ENCODE results near the gene FYB1. TPM values are rescaled to one million over a fixed set of nuclear protein-coding genes. Genes with fewer than 3 reads are reported as not detected.
A peak's percentile ranks its signal among the peaks of the same experiment; 100 is the strongest.

FYB1 gene
- total and polyA plus RNA-seq, 2 experiments from 2014 or later = not detected

DNA sequence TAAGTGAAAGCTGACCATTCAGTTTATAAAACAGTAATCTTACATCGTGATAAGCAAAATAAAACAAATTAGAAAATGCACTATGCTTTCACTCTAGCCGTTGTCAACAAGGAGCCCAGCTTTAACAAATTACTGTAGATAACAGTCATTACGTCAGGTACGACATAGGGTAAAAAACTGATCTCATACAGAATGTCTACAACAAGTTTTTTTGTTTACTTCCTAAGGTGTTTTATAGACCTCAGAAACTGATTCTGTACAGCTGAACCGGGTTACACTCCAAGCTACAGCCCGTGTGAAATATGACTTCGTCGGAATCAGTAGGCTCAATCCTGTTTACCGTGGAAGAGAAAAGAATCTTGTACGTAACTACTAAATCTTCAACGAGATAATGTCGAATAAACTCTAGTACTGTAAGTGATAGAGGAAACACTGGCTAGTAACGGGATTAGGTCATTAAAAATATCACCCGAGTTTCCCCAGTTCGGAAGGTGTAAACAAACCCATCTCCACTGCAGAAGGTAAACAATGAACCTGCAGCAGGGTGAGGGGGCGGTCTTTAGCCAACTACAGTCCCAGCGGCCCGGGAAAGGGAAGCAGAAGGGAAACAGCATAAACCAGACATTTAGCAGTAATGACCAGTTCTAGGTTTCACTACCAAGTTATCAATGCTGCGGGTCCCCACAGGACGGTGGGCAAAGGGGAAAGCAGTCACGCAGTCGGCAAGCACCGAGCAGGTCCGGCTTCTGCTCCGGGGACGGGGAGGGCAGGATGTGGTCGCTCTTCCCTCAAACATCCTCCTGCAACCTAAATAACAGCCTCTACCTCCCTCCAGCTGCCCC is 146.2 kb downstream of the FYB1 start:
- Mint-ChIP-seq H3K27ac (peak overlapping the region; percentile 97), H3K36me3 (ENCODE audit: low read depth) (no peaks in the 10 kb centered on the region; the same call in 1 of the 3 replicates), H3K4me1 (peaks cover 42% of the 10 kb centered on the region), H3K27me3 (ENCODE audit: insufficient read depth, low read depth, poor library complexity) (peaks cover 6% of the 10 kb centered on the region), H3K4me3 (peak overlapping the region; percentile 95), H3K9me3 (0 out of 3 replicates have a peak, but pooled peaks cover 4% of the 10 kb centered on the region)
- Histone ChIP-seq H3K4me2 (peak overlapping the region; percentile 85), H3K27ac (ENCODE audit: low read depth) (peak overlapping the region; percentile 97), H3F3A (replicated peaks; ENCODE audit: low read depth) (no peaks in the 10 kb centered on the region), H4K20me1 (replicated peaks; ENCODE audit: insufficient read depth) (0 out of 2 replicates have a peak, but pooled peaks cover 2% of the 10 kb centered on the region), H3K4me1 (ENCODE audit: insufficient read depth) (peaks cover 41% of the 10 kb centered on the region), H3K4me3 (peak overlapping the region; percentile 79), H3K36me3 (ENCODE audit: insufficient read depth) (no peaks in the 10 kb centered on the region), H2AFZ (no peak overlapping the region), H3K79me2 (replicated peaks; ENCODE audit: insufficient read depth) (peaks cover 52% of the 10 kb centered on the region), H3K9me2 (ENCODE audit: insufficient read depth) (no peaks in the 10 kb centered on the region), H3K27me3 (ENCODE audit: insufficient read depth) (no peaks in the 10 kb centered on the region)
- ATAC-seq (peak; percentile 37), DNase-seq (ENCODE audit: low spot score) (peak; percentile 76)
- TF ChIP-seq, protein P1, sequence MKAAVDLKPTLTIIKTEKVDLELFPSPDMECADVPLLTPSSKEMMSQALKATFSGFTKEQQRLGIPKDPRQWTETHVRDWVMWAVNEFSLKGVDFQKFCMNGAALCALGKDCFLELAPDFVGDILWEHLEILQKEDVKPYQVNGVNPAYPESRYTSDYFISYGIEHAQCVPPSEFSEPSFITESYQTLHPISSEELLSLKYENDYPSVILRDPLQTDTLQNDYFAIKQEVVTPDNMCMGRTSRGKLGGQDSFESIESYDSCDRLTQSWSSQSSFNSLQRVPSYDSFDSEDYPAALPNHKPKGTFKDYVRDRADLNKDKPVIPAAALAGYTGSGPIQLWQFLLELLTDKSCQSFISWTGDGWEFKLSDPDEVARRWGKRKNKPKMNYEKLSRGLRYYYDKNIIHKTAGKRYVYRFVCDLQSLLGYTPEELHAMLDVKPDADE (IDR thresholded peaks at IDR 0.05) = no peak
- 0 out of 2 replicates have a peak, but pooled peaks have one; percentile 39 for TF ChIP-seq POLR2AphosphoS5 (IDR thresholded peaks at IDR 0.05; ENCODE audit: low read depth)

DNA sequence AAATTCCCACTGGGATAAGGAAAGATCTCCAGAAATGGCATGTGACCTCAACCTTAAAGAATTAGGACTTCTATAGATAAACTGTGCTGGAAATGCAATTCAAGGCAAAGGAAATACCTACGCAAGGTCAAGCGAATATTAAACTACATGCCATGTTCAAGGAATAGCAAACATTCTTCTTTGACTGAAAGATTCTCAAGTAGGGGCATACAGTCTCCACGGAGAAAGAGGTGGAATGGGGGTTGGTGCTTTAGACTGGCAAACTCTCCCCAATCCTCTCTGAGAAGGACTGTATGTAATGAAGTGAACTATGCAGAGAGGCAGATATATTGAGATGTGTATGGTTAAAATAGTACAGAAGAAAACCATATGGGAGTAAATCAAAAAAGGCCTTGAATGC is 151.3 kb downstream of the FYB1 start:
- no peak overlapping the region for H3K4me3 Mint-ChIP-seq
- 0 out of 2 replicates have a peak overlapping the region, but pooled peaks have one; percentile 9 for H3K27ac Mint-ChIP-seq
- Histone ChIP-seq H2AFZ (no peak overlapping the region), H3K4me3 (peak overlapping the region; percentile 17), H3K79me2 (replicated peaks; ENCODE audit: insufficient read depth) (peaks cover 98% of the 10 kb centered on the region), H3F3A (replicated peaks; ENCODE audit: low read depth) (no peaks in the 10 kb centered on the region), H4K20me1 (replicated peaks; ENCODE audit: insufficient read depth) (0 out of 2 replicates have a peak, but pooled peaks cover 2% of the 10 kb centered on the region), H3K27me3 (ENCODE audit: insufficient read depth) (no peaks in the 10 kb centered on the region), H3K27ac (ENCODE audit: low read depth) (peak overlapping the region; percentile 21; the same call in 1 of the 2 replicates), H3K9me2 (ENCODE audit: insufficient read depth) (no peaks in the 10 kb centered on the region), H3K4me1 (ENCODE audit: insufficient read depth) (peaks cover 59% of the 10 kb centered on the region), H3K36me3 (ENCODE audit: insufficient read depth) (peaks cover 16% of the 10 kb centered on the region; the same call in 1 of the 2 replicates), H3K4me2 (peak overlapping the region; percentile 50)
- H3K4me1 Mint-ChIP-seq = peaks cover 43% of the 10 kb centered on the region
- H3K27me3 Mint-ChIP-seq (ENCODE audit: insufficient read depth, low read depth, poor library complexity) = peaks cover 9% of the 10 kb centered on the region
- peaks cover 29% of the 10 kb centered on the region for H3K9me3 Mint-ChIP-seq
- H3K36me3 Mint-ChIP-seq (ENCODE audit: low read depth) = peaks cover 35% of the 10 kb centered on the region
- ATAC-seq = no peak
- DNase-seq (ENCODE audit: low spot score) = no peak
- TF ChIP-seq, protein P2, sequence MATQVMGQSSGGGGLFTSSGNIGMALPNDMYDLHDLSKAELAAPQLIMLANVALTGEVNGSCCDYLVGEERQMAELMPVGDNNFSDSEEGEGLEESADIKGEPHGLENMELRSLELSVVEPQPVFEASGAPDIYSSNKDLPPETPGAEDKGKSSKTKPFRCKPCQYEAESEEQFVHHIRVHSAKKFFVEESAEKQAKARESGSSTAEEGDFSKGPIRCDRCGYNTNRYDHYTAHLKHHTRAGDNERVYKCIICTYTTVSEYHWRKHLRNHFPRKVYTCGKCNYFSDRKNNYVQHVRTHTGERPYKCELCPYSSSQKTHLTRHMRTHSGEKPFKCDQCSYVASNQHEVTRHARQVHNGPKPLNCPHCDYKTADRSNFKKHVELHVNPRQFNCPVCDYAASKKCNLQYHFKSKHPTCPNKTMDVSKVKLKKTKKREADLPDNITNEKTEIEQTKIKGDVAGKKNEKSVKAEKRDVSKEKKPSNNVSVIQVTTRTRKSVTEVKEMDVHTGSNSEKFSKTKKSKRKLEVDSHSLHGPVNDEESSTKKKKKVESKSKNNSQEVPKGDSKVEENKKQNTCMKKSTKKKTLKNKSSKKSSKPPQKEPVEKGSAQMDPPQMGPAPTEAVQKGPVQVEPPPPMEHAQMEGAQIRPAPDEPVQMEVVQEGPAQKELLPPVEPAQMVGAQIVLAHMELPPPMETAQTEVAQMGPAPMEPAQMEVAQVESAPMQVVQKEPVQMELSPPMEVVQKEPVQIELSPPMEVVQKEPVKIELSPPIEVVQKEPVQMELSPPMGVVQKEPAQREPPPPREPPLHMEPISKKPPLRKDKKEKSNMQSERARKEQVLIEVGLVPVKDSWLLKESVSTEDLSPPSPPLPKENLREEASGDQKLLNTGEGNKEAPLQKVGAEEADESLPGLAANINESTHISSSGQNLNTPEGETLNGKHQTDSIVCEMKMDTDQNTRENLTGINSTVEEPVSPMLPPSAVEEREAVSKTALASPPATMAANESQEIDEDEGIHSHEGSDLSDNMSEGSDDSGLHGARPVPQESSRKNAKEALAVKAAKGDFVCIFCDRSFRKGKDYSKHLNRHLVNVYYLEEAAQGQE (IDR thresholded peaks at IDR 0.05; ENCODE audit: unreplicated experiment) = no peak
- TF ChIP-seq CREB1 (CRISPR knock-in tag; IDR thresholded peaks at IDR 0.05; ENCODE audit: low read depth) (no peak), EZH2phosphoT487 (IDR thresholded peaks at IDR 0.05; ENCODE audit: unreplicated experiment) (no peak), JUNB (IDR thresholded peaks at IDR 0.05; ENCODE audit: unreplicated experiment) (no peak), ZNF331 (CRISPR knock-in tag; IDR thresholded peaks at IDR 0.05; ENCODE audit: low read depth) (no peak), POLR2AphosphoS5 (IDR thresholded peaks at IDR 0.05; ENCODE audit: low read depth) (no peak), EZH2 (IDR thresholded peaks at IDR 0.05; ENCODE audit: low read depth, unreplicated experiment) (no peak), ZNF114 (CRISPR knock-in tag; IDR thresholded peaks at IDR 0.05) (no peak), NANOG (IDR thresholded peaks at IDR 0.05; ENCODE audit: borderline replicate concordance) (no peak), STAT1 (IDR thresholded peaks at IDR 0.05; ENCODE audit: unreplicated experiment) (no peak)
- TF ChIP-seq, protein P1 (IDR thresholded peaks at IDR 0.05) = no peak
- TF ChIP-seq, protein P3, sequence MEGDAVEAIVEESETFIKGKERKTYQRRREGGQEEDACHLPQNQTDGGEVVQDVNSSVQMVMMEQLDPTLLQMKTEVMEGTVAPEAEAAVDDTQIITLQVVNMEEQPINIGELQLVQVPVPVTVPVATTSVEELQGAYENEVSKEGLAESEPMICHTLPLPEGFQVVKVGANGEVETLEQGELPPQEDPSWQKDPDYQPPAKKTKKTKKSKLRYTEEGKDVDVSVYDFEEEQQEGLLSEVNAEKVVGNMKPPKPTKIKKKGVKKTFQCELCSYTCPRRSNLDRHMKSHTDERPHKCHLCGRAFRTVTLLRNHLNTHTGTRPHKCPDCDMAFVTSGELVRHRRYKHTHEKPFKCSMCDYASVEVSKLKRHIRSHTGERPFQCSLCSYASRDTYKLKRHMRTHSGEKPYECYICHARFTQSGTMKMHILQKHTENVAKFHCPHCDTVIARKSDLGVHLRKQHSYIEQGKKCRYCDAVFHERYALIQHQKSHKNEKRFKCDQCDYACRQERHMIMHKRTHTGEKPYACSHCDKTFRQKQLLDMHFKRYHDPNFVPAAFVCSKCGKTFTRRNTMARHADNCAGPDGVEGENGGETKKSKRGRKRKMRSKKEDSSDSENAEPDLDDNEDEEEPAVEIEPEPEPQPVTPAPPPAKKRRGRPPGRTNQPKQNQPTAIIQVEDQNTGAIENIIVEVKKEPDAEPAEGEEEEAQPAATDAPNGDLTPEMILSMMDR (conservative IDR thresholded peaks at IDR 0.05; ENCODE audit: low read depth in 2 of 2) = no peak

Measured in GM23338 (cell line).